Stimulated activated CD8-positive, alpha-beta memory T cell treated with anti-CD3 and anti-CD28 coated beads, Interleukin-7, amount 100 ng/mL, for 4 hours (primary cell): ENCODE results near the gene GLYR1.

ENCODE experiments used
- DNase-seq, 2 donors: peaks; one replicate each; pipeline ENCODE4 v3.0.0-alpha.2; 2020; ENCODE audit warnings: low read depth in 2 of 2

GLYR1 gene

DNA sequence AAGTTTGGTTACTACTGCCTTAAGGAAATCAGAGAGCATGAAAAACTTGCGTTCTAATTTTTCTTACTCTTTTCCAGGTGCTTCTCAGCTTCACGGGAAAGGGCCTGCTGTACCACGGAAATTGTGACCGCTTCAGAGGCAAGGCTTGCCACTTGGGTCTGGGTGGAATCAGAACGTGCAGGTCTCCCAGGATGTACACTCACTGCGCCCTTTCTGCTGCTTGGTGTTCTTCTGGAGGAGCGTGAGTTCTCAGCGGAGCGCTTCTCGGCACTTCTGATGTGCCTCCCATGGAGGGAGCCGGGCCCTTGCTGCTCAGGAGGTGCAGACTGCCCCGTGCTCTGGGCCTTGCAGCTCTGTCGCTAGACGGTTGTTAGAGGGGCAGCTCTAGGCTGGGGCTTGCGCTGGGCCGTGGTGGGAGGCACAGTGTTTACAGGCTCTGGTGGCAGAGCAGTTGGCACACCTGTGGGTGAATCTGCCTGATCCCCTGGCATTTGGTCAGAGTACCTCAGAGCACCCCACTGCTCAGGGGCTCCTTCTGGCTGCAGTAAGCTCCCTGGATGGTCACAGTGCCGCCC lies 33.0 kb upstream of the GLYR1 start:
- DNase-seq: no peak

DNA sequence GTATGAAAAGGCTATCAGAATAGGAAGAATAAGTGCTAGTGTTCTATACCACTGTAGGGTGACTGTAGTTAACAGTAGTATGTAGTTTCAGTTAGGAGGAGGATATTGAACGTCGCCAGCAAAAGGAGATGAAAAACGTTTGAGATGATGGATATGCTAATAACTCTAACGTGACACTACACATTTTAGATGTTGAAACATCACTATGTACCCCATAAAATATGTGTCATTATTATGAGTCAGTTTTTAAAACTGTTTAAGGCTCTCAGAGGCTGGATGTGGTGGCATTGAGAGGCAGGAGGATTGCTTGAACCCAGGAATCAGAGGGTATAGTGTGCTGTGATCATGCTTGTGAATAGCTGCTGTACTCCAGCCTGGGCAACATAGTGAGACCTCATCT lies 32.0 kb upstream of the GLYR1 start:
- DNase-seq: no peak

DNA sequence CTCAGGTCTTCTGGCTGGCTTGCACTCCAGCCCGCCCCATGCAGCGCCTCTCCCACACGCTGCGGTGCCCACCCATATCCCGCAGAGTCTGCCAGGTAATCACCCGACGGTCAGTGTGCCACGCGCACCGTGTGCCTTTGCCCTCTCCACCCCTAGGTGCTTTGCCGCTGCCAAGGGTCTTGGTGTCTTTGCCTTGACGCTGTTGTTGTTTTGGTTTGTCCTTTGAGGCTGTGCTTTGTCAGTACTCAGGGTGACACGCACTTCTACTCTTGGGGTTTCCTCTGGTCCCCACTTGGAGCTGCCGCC lies 30.2 kb upstream of the GLYR1 start:
- no peak for DNase-seq

DNA sequence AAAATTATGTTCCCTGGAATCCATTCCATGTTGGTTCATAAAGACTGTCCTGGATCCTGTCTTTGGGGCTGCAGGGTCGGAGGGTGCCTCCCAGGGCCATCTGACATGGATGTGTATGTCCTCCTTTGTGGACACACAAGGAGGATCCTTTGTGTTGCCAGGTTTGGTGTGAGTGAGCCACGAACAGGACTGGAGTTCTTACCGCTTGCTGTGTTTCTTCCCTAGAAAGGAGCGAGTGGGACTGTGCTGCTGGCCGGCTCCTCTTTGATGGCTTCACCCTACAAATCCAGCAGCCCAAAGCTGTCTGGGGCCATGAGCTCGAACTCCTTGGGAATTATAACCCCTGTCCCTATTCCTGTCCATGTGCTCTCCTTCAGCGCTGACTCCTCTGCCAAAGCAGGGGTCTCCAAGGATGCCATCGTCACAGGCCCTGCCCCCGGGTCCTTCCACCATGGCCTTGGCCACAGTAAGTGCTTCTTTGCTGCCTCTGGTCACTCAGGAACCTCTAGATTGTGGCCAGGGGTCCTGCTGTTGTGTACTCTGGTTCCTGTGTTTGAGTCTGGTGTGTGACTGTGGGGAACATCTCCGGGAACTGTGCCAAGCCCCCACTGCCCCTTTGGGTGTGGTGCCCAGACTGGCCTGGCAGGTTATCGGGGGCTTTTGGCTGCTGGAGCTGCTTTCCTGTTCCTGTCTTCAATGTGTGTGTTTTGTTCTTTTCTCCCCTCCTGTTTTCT lies 29.7 kb upstream of the GLYR1 start:
- DNase-seq: no peak

DNA sequence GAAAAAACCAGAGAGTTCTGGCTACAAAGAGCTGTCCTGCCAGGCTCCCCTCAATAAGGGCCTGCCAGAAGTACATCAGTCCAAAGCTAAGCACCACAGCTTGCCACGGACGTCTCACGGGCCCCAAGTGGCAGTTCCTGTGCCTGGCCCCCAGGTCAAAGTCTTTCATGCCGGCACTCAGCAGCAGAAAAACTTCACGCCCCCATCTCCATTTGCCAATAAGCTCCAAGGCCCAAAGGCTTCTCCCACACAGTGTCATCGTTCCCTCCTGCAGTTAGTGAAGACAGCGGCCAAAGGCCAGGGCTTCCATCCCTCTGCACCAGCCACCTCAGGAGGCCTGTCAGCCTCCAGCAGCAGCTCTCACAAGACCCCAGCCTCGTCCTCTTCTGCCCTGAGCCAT lies 27.6 kb upstream of the GLYR1 start:
- DNase-seq: no peak

DNA sequence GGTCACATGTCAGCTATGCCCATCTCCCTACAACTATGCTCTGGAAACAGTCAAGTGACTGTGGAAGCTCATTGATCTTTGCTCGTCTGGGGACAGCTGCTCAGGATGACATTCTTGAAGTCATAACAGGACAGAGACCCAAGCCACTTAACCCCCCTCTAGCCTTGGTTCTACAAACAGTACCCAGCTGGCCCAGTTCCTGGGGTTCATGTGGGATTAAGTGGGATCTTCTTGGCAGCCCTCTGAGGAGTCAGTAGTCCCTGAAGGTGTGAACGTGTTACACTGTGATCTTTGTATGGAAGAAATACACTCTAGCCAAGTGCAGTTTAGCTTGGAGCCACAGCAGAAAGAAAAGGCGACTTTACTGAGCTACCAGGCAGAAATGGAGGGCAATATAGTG lies 26.0 kb upstream of the GLYR1 start:
- no peak for DNase-seq

DNA sequence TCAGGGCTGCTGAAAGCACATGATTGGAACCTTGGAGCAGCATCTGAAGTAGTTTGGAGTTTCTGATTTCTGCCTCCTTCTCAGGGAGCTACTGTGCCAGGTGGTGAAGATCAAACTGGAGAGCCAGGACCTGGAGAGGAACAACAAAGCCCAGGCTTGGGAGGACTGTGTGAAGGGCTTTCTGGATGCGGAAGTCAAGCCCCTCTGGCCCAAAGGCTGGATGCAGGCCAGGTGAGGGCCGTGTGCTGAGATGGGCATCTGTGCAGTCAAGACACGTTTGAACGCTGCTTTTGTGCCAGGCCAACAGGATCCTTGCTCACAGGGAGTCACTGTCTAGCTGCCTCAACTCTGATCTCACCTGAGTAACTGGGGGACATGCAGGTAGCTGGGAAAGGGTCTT lies 24.0 kb upstream of the GLYR1 start:
- DNase-seq: no peak

DNA sequence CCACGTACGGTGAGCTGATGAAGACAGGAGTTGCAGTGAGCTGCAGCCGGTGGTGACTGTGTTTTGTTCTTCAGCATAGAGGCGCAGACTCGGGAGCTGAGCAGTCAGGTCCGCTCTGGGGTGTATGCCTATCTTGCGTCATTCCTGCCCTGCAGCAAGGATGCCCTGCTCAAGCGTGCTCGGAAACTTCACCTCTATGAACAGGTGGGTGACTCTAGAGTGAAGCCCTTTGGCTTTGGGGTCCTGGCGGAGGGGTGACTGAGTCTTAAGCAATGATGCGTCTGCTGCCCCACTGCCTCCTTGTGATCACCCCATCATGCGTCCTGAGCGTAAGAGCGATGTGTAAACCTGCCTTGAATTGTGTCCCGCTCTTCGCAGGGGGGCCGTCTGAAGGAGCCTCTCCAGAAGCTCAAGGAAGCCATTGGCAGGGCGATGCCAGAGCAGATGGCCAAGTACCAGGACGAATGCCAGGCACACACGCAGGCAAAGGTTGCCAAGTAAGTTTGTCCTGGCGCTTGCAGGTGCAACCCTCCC lies 23.1 kb upstream of the GLYR1 start:
- no peak for DNase-seq

DNA sequence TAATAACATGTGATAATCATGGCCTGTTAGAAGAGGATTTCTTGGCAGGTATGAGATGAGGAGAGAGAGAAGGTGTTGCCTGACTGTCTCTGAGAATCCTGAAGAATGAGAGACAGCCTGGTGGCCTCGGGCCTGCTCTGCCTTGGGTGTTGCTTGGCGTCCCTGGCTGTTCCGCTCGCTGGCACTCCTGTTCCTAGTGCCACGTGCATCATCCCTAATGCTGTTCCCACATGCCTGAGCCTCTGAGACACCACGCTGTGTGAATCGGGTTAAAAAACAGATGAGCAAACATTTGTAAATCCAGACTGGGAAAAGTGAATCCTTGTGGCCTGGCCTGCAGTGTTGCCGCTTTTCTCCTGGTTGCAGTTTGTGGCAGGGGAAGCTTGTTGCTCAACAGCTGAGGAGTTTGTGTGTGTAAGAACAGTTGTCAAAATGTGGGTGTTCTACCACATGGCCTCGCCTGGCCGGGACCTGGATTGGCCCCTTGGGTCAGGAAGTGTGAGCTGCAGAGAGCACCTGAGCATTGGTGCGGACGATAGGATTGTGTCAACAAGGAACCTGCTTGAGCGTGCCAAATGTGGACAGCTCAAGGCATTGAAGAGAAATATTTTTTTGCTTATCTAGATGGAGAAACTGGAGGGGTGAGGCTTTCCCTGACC lies 22.2 kb upstream of the GLYR1 start:
- no peak for DNase-seq

DNA sequence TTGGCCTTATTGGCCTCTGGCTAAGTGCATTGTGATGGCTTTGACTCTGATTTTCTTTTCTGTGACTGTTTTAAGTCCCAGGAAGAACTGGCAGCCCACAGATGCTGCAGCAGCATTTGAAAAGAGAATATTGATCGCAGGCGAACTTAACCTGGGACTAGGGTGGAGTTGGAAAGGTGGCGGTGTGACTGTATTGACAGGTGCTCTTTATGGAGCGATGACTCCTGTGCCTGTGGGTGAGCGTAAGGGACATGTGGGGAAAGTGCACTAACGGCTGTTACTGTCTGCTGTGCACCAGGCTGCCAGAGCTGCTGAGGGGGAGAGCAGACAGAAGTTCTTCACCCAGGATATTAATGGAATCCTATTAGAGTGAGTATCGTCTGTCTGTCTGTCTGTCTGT lies 21.4 kb upstream of the GLYR1 start:
- no peak for DNase-seq

DNA sequence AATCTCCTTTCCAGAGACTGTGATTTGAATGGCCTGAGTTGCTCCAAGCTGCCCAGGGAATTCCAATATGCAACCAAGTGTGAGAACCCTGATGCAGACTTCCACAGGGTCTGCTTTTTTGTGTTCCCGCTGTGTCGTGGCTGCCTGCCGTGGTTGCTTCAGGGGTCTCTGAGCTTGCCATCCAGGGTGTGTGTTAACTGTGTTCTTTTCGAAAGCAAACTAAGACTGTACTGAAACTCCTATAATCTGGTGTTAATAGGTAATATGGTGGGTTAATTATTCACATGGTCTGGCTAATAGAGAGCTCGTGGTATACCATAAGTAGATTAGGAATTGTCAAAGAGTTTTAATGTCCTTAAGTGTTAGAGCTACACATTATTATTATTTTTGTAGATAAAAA lies 20.9 kb upstream of the GLYR1 start:
- no peak for DNase-seq

DNA sequence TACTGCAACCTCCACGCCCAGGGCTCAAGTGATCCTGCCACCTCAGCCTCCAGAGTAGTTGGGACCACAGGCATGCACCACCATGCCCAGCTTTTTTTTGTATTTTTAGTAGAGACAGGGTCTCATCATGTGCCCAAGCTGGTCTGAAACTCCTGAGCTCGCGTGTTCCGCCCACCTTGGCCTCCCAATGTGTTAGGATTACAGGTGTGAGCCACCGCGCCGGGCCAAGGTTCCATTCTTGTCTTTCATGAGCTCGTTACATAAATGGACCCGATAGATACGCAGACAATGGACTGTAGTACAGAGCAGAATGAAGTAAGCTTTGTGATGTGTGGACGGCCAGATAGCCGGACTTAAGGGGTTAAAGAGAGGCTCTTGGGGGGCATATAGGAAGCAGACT lies 19.5 kb upstream of the GLYR1 start:
- DNase-seq: no peak

DNA sequence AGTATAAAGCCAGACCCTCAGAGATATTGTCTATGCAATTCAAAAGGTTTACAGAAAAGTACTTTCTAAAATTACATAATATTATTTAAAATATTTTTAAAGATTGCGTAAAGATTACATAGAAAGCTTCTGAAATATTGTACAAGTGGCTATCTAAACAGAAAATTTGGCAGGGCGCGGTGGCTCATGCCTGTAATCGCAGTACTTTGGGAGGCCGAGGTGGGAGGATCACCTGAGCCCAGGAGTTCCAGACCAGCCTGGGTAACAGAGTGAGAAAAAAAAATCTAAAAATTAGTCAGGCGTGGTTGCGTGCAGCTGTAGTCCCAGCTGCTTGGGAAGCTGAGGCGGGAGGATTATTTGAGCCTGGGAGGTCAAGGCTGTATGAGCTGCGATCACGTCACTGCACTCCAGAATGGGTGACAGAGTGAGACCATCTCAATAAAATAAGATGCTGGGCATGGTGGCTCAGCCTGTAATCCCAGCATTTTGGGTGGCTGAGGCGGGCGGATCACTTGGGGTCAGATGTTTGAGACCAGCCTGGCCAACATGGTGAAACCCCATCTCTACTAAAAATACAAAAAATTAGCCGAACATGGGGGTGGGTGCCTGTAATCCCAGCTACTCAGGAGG lies 18.3 kb upstream of the GLYR1 start:
- no peak for DNase-seq

DNA sequence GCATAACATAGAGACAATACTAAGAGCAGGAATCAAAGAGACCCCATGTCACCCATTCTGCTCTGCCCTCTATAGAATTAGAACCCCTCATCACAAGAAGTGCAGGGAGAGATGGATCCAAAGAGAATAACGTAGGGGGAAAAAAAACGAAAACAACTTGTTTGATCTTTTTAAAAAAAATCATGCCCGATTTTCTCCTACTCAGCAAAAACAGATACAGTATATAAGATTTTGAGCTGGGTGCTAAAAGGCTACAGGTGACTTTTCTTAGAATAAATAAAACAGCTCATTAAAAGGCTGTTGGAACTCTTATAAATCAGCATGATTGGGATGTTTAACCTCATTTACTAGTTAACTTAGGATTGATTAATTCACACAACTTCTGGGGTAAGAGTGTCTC lies 17.6 kb upstream of the GLYR1 start:
- DNase-seq: no peak

DNA sequence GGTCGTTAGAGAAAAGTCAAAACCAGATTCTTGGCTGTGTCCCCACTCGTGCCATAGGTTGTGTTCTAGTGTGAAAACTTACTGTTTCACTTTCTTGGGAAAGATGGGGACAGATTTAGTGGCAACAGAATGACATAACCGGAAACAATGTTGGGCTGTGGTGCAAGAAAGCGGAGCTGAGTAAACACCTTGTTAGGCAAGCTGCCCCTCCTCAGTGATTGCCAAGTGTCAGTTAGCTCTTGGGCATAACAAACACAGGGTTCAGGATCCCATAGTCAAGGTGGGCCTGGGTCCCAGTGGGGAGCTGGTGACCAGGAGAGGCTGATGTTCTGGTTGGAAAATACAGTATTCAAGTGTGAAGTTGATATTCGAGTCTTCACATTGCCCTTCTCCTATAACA lies 15.6 kb upstream of the GLYR1 start:
- no peak for DNase-seq

DNA sequence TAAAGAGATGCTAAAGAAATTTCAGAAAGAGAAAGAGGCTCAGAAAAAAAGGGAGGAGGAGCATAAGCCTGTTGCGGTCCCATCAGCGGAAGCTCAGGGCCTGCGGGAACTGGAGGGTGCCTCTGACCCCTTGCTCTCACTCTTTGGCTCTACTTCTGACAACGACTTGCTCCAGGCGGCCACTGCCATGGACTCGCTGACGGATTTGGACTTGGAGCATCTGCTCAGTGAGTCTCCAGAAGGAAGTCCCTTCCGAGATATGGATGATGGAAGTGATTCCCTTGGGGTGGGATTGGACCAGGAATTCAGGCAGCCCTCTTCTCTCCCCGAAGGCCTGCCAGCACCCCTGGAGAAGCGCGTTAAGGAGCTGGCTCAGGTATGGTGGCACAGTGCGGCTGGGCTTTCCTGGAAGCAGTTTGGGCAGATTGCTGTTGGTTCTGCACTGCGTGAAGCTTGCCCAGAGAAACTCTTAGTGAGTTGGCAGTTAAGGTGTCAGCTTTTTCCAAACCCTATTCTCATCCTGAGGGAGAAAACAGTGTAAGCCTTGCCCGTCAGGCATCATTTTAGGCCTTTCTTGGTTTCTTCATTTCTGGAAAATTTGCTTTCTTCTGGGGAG lies 13.7 kb upstream of the GLYR1 start:
- DNase-seq: no peak

DNA sequence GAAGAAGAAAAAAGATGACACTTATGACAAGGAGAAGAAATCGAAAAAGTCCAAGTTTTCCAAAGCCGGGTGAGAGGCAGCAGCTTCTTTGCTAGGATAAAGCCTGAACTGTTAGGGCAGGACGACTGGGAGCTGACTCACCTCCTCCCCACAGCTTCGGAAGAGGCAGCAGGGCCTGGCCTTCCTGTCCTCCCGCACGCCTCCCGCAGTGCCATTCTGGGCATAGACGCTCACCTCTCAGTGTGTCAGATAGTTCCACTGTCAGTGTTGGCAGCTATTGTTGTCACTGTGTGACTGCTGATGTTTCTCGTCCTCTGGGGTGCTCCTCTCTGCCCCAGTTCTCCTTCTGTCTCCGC lies 12.8 kb upstream of the GLYR1 start:
- DNase-seq: no peak

DNA sequence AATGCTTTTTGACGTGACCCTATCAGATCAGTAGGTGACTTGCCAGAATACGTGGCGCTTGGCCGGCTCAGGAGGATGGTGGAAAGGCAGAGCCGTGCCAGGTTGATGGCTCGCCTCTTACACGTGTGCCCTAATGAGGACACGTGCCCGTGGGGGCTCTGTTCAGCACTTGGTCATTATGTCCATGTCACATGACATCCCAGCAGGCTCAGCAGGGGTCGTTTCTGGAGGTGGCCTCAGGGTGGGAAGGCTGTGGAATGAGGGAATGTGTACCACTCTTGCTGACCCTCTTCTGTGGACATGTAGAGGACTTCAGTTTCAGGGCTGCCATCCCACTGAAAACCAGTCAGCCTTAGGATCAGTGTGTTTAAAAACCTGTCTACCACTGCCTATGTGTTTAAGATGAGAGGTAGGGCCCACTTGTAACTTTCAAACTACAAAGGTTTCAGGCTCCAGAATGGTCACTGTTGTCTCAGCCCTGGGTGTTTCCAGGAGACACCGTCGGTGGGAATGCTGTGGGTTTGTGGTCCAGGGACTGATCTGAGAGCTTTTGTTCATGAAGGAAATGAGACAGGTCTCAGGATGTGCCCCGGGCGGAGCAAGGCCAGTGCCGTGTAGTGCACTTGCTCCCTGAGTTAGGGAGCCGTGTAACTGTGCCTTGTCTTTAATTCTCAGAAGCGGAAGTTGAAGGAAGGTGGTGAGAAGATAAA lies 12.3 kb upstream of the GLYR1 start:
- no peak for DNase-seq

DNA sequence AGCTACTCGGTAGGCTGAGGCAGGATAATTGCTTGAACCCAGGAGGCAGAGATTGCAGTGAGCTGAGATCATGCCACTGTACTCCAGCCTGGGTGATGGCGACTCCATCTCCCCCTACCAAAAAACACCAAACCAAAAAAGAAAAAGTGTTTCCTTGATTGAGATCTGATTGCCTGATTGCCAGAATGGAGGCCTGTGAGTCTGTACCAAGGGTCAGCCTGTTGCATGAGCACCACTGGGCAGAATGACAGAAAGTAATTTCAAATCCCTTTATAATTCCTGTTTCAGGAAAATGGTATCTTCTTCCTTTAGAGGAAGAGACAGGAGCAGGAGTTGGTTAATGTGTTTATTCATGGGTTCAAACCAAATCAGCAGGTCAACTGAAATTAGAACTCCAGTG lies 8.7 kb upstream of the GLYR1 start:
- DNase-seq: no peak

DNA sequence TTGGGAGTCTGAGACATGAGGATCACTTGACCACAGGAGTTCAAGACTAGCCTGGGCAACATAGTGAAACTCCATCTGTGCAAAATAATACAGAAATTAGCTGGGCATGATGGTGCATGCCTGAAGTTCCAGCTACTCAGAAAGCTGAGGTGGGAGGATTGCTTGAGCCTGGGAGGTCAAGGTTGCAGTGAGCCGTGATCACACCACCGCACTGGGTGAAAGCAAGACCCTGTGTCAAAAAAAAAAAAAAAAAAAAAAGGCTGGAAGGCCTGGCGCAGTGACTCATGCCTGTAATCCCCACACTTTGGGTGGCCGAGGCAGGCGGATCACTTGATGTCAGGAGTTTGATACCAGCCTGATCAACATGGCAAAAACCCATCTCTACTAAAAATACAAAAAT lies 8.3 kb upstream of the GLYR1 start:
- no peak for DNase-seq

DNA sequence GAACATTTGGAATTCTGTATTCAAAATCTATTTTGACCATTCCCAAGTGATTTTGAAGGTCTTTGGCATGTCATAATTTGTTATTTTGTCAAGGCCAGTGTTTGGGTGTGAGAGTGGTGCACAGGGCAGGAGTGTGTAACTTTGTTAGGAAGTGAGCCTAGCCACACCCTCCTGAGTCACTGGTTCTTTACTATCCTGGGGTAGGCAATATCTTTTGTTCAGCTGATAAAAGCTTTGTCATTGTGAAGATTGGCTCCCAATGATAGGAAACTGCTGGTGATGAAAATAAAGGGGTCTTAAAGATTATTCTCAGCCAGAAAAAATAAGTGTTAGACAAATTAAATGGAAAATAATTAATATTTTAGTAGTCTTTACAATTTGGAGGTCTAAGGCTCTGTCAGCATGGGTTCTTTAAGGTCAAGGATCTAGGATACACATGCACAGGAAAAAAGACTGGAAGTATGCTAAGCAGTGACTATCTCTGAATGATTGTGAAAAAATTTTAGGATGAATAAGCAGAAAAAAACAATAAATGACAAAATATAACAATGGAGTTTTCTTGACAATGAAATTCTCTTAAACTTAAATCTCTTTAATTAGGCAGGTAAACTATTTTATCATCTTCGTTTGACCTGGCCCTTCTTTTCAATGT lies 5.3 kb upstream of the GLYR1 start:
- no peak for DNase-seq

DNA sequence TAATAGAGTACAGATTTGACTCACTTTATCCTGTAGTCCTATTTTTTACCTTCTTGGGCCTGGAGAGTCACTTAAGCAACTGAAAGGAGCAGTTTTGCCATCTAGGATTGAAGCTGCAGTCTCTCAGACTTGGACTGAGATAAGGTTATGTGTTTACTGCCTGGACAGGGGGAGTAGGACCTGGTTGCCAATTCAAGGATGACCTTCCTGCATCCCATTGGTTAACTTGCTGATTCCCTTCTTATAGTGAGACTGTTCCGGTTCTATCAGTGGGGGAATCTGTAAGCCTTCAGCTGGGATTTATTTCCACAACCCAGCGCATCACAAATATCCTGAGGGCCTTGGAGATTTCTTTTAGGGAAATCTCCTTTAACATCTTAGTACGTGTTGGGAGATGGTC lies 3.1 kb upstream of the GLYR1 start:
- DNase-seq: no peak
